Activated CD8-positive, alpha-beta memory T cell treated with anti-CD3 and anti-CD28 coated beads for 24 hours (primary cell): ENCODE results near the gene BLOC1S2.
"Not testable (repeated sequence)": the region's sequence is repeated elsewhere in the genome, so short reads cannot be mapped to it uniquely, and the experiment has no call there.

Experiments used
- DNase-seq: peaks from one replicate; pipeline ENCODE4 v3.0.0-alpha.2; 2020

BLOC1S2 gene

DNA sequence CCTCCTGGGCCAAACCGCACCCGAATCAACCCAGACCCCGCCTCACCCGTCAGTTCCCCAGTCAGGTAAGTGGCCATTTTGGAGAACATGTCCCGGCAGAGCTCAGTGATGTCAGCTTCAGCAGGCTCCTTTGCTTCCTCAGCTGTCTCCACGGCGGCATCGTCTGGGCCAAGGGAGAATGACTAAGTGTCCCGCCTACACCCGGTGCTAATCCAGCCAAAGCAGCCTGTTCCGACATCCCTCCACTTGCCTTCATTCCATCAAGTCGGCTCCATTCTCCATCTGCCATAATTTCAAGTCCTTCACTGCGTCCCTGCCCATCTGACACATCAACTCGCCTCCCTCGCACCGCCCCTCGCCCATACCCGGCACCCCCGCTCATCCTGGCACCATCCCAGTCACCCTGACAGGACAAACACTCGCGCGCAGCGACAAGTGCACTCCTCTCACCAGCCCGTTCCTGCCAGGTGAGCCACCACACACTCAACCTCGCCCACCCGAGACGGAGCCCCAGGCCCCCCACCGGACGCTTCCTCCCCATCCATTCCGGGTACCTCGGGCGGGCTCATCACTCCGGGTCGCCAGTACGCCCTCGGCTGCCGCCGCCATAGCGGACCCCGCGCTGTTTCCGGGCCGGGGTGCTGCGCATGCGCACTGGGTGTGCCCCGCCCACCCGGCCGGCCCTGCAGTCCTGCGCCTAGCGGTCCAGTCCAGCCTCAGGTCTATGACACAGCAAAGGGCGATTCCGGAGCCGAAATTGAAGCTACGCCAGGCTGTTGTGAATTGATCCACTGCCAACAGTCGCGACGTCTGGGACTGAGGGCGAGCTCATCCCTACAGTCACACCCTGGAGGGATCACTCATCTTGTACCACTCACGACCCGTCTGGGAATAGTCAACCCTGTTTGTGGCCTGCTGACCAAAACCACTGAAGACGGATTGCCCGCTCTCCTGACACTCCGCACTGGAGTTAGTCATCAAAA is at the start of gene BLOC1S2:
TSS of gene BLOC1S2 (minus strand) at position 630 of the 983 bp plus-strand sequence. CDS start at position 609, 21 bp downstream.
- DNase-seq = peak; percentile 98

GRCh38 chr10:100334762-100335161 is 48.3 kb upstream of the BLOC1S2 start:
- no peak for DNase-seq

DNA sequence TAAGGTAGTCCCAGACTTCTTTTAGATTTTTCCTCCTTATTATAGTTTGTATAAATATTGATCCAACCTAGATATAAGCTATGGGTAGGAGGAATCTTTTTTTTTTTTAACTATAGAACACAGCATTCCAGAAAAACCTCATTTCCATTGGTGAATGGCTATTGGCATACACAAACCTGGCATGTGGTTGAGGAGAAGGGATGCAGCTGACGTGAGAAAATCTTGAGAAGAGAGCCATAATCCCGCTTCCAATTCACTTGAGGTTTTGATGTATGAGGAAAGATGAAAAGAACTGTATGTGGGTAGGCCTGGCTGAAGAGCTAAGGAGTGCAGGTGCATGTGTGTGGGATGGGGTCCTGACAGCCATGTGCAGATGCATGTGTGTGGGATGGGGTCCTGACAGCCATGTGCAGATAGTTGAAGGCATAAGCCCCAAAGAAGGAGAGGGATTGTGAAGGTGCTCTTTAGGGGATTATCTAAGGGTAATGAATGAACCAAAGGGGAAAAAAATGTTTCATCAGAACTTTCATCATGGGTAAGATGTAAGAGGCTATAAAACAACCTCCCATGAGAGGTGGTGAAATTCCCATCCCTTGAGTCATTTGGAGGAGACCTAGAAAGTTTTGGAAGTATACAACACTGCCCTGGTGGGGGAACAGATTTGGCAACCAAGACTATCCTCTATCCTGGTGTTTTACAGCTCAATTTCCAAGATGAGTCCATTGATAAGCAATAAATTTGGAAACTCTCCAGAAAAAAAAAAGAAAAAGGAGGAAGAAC is 47.4 kb upstream of the BLOC1S2 start:
- no peak for DNase-seq

- DNase-seq = no peak
Measured at GRCh38 chr10:100333106-100333505, 46.6 kb upstream of the BLOC1S2 start.

DNA sequence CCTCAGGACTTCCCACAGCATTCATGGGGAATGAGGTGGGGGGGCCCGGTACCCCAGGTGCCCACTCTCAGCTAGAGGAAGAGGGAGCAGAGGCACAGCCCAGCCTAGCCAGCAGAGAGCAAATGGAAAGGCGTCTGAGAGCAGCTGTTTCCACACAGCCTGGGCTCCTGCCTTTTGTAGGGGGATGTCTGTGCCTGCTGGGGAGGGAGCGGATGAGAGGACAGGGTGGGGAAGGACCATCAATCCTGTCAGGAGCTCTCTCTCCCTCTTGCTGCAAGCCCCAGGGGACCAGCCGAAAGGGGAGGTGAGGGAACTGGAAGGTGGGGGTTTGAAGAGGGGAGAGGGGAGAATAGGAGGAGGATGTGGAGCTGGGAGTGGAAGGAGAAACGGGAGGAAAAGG is 43.6 kb upstream of the BLOC1S2 start, which contains the start of gene PKD2L1:
TSS of gene PKD2L1 (minus strand) at position 150 of the 400 bp plus-strand sequence. CDS start at position 25, 125 bp downstream.
- no peak for DNase-seq

- no peak for DNase-seq
Measured at GRCh38 chr10:100328198-100328597, 41.7 kb upstream of the BLOC1S2 start.

GRCh38 chr10:100327718-100328009 is 41.2 kb upstream of the BLOC1S2 start:
- no peak for DNase-seq

- no peak for DNase-seq
Measured at GRCh38 chr10:100327007-100327717, 40.7 kb upstream of the BLOC1S2 start.

DNA sequence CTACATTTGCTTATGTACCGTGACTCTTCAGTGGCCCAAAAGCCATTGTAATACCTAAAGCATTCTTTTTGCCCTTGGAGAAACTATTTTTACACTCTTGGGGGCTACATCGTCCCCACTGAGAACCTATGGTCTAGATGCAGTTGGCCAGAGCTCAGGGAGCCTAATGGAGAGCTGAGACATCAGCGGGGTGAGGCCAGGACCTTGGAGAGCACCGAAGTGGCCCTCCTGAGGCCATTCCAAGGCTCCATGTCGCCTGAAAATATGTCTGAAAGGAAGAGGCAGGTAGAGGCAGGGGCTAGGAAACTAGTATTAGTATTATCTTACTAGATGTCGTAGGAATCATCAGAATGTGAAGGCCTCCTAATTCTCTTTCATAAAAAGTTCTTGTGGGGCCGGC is 38.7 kb upstream of the BLOC1S2 start:
- no peak for DNase-seq

- no peak for DNase-seq
Measured at GRCh38 chr10:100319707-100320402, 33.4 kb upstream of the BLOC1S2 start.

DNA sequence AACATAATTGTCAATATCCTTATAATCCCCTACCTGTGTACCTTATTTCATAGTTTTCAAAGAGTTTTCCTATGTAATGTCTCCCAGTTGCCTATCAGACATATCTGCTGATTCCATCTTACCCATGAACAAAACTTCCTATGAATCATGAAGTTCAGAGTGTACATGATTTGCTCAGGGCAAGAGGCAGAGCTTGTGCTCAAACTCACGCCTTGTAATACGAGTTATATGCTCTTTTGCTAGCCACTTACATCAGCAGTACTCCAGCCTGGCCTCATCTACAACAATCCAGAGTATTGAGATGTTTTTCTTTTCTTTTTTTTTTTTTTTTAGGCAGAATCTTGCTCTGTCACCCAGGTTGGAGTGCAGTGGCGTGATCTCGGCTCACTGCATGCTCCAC is 31.7 kb upstream of the BLOC1S2 start:
- no peak for DNase-seq

- DNase-seq = no peak
Measured at GRCh38 chr10:100315615-100316014, 29.1 kb upstream of the BLOC1S2 start.

- no peak for DNase-seq
Measured at GRCh38 chr10:100311298-100311697, 24.8 kb upstream of the BLOC1S2 start.

GRCh38 chr10:100307684-100308083 is 21.2 kb upstream of the BLOC1S2 start:
- DNase-seq = no peak

DNA sequence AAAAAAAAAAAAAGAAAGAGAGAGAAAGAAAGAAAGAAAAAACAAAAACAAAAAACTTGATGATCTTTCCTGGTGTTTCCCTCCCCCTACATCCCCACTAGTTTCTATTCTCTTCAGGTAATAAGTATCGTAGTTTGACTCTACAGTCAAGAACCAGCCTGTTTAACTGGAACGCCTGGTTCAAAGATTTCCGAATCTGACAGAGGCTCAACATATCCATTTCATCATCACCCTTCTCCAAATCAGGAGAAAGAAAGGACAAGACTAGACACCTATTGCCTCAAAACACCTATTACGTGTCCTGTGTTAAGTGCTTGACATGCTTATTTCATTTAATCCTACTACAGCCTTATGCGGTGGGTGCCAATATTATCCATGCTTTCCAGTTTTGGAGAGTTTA is 20.4 kb upstream of the BLOC1S2 start:
- no peak for DNase-seq

DNA sequence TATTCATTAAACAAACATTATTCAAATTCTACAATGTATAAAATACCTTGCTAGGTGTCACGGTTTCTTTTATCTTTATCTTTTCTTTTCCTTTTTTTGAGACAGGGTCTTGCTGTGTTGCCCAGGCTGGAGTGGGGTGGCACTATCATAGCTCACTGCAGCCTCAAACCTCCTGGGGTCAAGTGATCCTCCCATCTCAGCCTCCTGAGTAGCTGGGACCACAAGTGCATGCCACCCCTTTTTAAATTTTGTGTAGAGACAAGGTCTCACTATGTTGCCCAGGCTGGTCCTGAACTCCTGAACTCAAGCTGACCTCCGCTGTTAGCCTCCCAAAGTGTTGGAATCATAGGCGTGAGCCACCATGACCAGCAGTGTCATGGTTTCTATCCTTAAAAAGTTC is 17.9 kb upstream of the BLOC1S2 start:
- DNase-seq = no peak

- DNase-seq = no peak
Measured at GRCh38 chr10:100303724-100304319, 17.3 kb upstream of the BLOC1S2 start.

- DNase-seq = not testable (repeated sequence)
Measured at GRCh38 chr10:100301123-100301522, 14.6 kb upstream of the BLOC1S2 start.

DNA sequence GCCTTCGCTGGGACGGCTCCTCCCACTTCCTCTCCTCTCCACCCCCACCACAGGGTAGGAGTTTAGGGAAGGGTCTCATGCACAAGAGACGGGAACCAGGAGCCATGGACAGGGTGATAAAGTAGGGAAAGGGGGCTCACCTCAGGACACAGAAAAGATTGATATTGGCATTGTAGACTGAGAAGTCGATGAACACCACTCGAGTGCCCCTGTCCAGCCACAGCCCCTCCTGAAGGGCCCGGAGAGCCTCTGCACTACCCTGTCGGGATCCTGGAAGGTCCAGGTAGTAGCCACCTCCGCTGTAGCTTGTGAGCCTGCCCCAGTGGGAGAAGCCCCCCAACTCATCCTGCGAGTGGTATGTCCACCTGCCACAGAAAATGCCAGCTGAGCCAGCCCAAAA is 10.8 kb upstream of the BLOC1S2 start:
- no peak for DNase-seq

DNA sequence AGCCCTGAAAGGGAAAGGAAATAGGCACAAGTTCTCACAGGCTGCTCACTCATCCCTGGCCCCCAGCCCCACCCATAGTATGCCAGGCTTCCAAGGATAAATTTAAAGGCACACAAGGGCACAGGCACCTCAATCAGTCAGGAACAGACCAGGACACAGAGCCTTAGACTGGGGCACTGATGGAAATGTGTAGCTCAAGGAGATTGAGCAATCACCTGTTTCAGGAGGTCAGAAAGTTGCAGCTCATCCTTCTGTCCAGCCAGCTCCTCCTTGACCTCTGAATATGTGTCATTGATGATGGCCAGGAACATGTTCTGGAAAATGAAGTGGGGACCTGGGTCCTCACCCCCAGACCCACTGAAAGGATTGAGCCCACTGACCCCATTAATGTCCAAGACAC is 6.6 kb upstream of the BLOC1S2 start:
- no peak for DNase-seq

- DNase-seq = not testable (repeated sequence)
Measured at GRCh38 chr10:100292300-100292699, 5.8 kb upstream of the BLOC1S2 start.

DNA sequence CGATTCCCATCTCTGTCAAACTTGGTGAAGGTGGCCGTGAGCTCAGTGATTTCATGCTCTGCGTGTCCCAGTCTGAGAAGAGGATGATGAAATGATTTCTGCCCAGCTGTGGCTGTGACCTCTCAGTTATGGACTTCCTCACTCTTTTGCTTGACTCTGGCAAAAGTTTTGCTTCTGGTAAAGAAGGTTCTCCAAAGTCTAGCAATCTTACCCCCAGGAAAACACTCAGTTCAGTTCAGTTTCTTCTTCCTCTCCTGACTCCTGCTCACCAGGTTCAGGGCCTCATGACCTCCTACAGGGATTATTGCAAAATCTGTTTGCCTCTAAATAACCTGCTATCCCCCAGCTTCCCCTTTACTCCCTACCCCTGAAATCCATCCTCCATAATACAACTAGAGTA is 4.9 kb upstream of the BLOC1S2 start:
- DNase-seq = no peak
